Mucosa of descending colon (tissue), 3 donors: ENCODE data around the gene OTUD5. TPM values are rescaled to one million over a fixed set of nuclear protein-coding genes. Genes with fewer than 3 reads are reported as not detected.

ENCODE experiments used
- ATAC-seq: fragments of 200-7000 bp; cut with Tn5 transposase; one replicate; pipeline ENCODE4 v1.9.1; 2020; ENCODE audit warnings: mild to moderate bottlenecking, moderate library complexity
- DNase-seq, 3 donors: peaks; one replicate each; pipeline ENCODE4 v3.0.0-alpha.2; 2020
- H3K36me3 ChIP-seq: fragments of 200-600 bp; one replicate; pipeline ENCODE4 v1.8.0; 2021; ENCODE audit warnings: low read depth, mild to moderate bottlenecking
- H3K4me1 ChIP-seq: fragments of 200-600 bp; one replicate; pipeline ENCODE4 v1.8.0; 2021; ENCODE audit warnings: low read depth, mild to moderate bottlenecking
- H3K4me3 ChIP-seq: fragments of 200-600 bp; one replicate; pipeline ENCODE4 v1.8.0; 2021; ENCODE audit warnings: mild to moderate bottlenecking
- H3K9me3 ChIP-seq: fragments of 200-600 bp; one replicate; pipeline ENCODE4 v1.8.0; 2021; ENCODE audit warnings: mild to moderate bottlenecking
- CTCF ChIP-seq: fragments of 200-600 bp; IDR thresholded peaks from one replicate; pipeline ENCODE4 v1.8.0; 2022; ENCODE audit warnings: antibody characterized with exemption, mild to moderate bottlenecking
- intact Hi-C, 2 donors: fragments of 100-400 bp; cut with DNase I in 1 of 2; cut with micrococcal nuclease in 1 of 2; formaldehyde crosslinking; loops; one replicate each; pipeline versions ENCODE4 v1.11.0 to v1.11.1; 2022; cut with DNase I, micrococcal nuclease
- total RNA-seq, 3 donors: library from RNA; stranded (reverse); fragmentation: NEBNext Ultra II Directional in 2 of 3; extraction: Animal tissue kit (Norgen Biotek cat#: 25700) in 2 of 3; gene quantifications; one replicate each; pipeline versions ENCODE4 v1.2.1 to v1.2.4, GENCODE V29; 2021 to 2023
- donor health status: DM: no; HTN: no; CAD: no; lungs with moderate emphysema.
- donor health status: DM: no; HTN: no; CAD: no.
- donor health status: DM: no; HTN: yes; CAD: no.

The OTUD5 gene
- total RNA-seq, 3 donors from 2014 or later = 43.6 to 56.5 (median 52.5) TPM

- no peaks in the 10 kb centered on the region for H3K4me1 ChIP-seq
- DNase-seq (no peak), ATAC-seq (peak; percentile 10)
- intact Hi-C loops = no loop called here
- H3K9me3 ChIP-seq = no peaks in the 10 kb centered on the region
- no peaks in the 10 kb centered on the region for H3K36me3 ChIP-seq
- TF ChIP-seq CTCF = no peak
- peak overlapping the region; percentile 30 for H3K4me3 ChIP-seq
Observed at GRCh38 chrX:48910926-48911411, 46.4 kb downstream of the OTUD5 start.

- Histone ChIP-seq H3K9me3 (no peaks in the 10 kb centered on the region), H3K4me3 (no peak overlapping the region), H3K4me1 (no peaks in the 10 kb centered on the region), H3K36me3 (no peaks in the 10 kb centered on the region)
- intact Hi-C loops = no loop called here
- no peak for ATAC-seq
- peak in 1 of 3 donors; percentile 44 for DNase-seq
- TF ChIP-seq CTCF = no peak
Observed at GRCh38 chrX:48909703-48910294, 47.6 kb downstream of the OTUD5 start.

- Histone ChIP-seq H3K4me1 (no peaks in the 10 kb centered on the region), H3K4me3 (no peak overlapping the region), H3K36me3 (no peaks in the 10 kb centered on the region), H3K9me3 (no peaks in the 10 kb centered on the region)
- DNase-seq = no peak
- ATAC-seq = no peak
- intact Hi-C loops = no loop called here
- TF ChIP-seq CTCF = no peak
Observed at GRCh38 chrX:48908600-48908999, 48.8 kb downstream of the OTUD5 start.

GRCh38 chrX:48905090-48905790 lies 52.2 kb downstream of the OTUD5 start:
- no peak for TF ChIP-seq CTCF
- Histone ChIP-seq H3K4me1 (no peaks in the 10 kb centered on the region), H3K9me3 (no peaks in the 10 kb centered on the region), H3K4me3 (no peak overlapping the region), H3K36me3 (no peaks in the 10 kb centered on the region)
- ATAC-seq (no peak), DNase-seq (no peak)
- intact Hi-C loops = no loop called here

- intact Hi-C loops = no loop called here
- Histone ChIP-seq H3K9me3 (no peaks in the 10 kb centered on the region), H3K36me3 (no peaks in the 10 kb centered on the region), H3K4me1 (no peaks in the 10 kb centered on the region), H3K4me3 (no peak overlapping the region)
- no peak for DNase-seq
- TF ChIP-seq CTCF = no peak
- no peak for ATAC-seq
Observed at GRCh38 chrX:48904626-48905025, 52.8 kb downstream of the OTUD5 start.
